Heart left ventricle (tissue), 16 donors: ENCODE results near the gene LY86. TPM values are rescaled to one million over a fixed set of nuclear protein-coding genes. Genes with fewer than 3 reads are reported as not detected.

Source experiments
- ATAC-seq, 4 donors: fragments of 200-7000 bp; cut with Tn5 transposase; one replicate each; pipeline ENCODE4 v1.9.1; 2020 to 2022; ENCODE audit warnings: moderate library complexity in 4 of 4, mild to moderate bottlenecking in 3 of 4, moderate number of reproducible peaks in 1 of 4
- DNase-seq, 5 donors: peaks; one replicate each; pipeline ENCODE4 v3.0.0-alpha.2; 2020
- H3K27ac ChIP-seq, 12 donors: fragments of 200-600 bp; sonication (generic) in 4 of 12; one replicate each; pipeline versions ENCODE4 v1.5.0 to v1.8.0; 2016 to 2022; ENCODE audit warnings: mild to moderate bottlenecking in 2 of 12
- H3K27me3 ChIP-seq, 9 donors: fragments of 200-600 bp; sonication (generic) in 2 of 9; one replicate each; pipeline versions ENCODE4 v1.5.1 to v1.8.0; 2016 to 2022; ENCODE audit warnings: mild to moderate bottlenecking in 3 of 9
- H3K36me3 ChIP-seq, 9 donors: fragments of 200-600 bp; sonication (generic) in 2 of 9; one replicate each; pipeline versions ENCODE4 v1.5.0 to v1.8.0; 2018 to 2022; ENCODE audit warnings: mild to moderate bottlenecking in 2 of 9
- H3K4me1 ChIP-seq, 12 donors: fragments of 200-600 bp; sonication (generic) in 4 of 12; one replicate each; pipeline versions ENCODE4 v1.5.0 to v1.8.0; 2016 to 2022; ENCODE audit warnings: mild to moderate bottlenecking in 3 of 12
- H3K4me3 ChIP-seq, 12 donors: fragments of 200-600 bp; sonication (generic) in 4 of 12; one replicate each; pipeline versions ENCODE4 v1.5.0 to v1.8.0; 2017 to 2022; ENCODE audit warnings: mild to moderate bottlenecking in 9 of 12, moderate library complexity in 4 of 12
- H3K9me3 ChIP-seq, 12 donors: fragments of 200-600 bp; sonication (generic) in 4 of 12; one replicate each; pipeline versions ENCODE4 v1.5.0 to v1.8.0; 2016 to 2022; ENCODE audit warnings: mild to moderate bottlenecking in 1 of 12
- POLR2A ChIP-seq, 2 donors: fragments of 450-650 bp; IDR thresholded peaks; one replicate each; pipeline ENCODE4 v1.6.1; 2017; ENCODE audit warnings: antibody characterized with exemption in 2 of 2, mild to moderate bottlenecking in 2 of 2, moderate library complexity in 2 of 2
- whole genome bisulfite sequencing, 4 donors: extraction: QIAGEN DNeasy Blood & Tissue Kit in 2 of 4; methylation state at CpG; one replicate each; pipeline versions ENCODE4 v1.1.5 to v1.1.7; 2013 to 2018; 5-methylcytosine and 5-hydroxymethylcytosine counted together
- intact Hi-C, 10 donors: fragments of 100-400 bp; cut with DNase I; formaldehyde crosslinking; loops; one replicate each; pipeline versions ENCODE4 v1.11.1 to v1.14.2; 2022
- polyA plus RNA-seq, 2 donors: library from polyadenylated mRNA; stranded (reverse); fragments of 200-250 nt; gene quantifications; one replicate each; pipeline ENCODE4 v1.2.3, GENCODE V29; 2013
- total RNA-seq, 9 donors: library from RNA; depleted of rRNA in 2 of 9; stranded (reverse); fragments of >200 nt in 2 of 9; fragmentation: NEBNext Ultra II Directional in 3 of 9; extraction: Animal tissue kit (Norgen Biotek cat#: 25700) in 3 of 9; gene quantifications; one replicate each; pipeline versions ENCODE4 v1.1.0 to v1.2.4, GENCODE V29; 2016 to 2023
- TF ChIP-seq, protein P1 (sequence below), 12 donors: fragments of 200-600 bp; sonication (generic) in 4 of 12; IDR thresholded peaks; one replicate each; pipeline versions ENCODE4 v1.5.0 to v1.8.0; 2018 to 2022; ENCODE audit warnings: antibody characterized with exemption in 12 of 12, mild to moderate bottlenecking in 5 of 12
- donor health status: ischemic (EF 13 %, LVEDD 7.1; RV severe dilation, severe dysfunction).
- donor health status: healthy with polysubstance abuse.
- donor health status: DM: no; HTN: yes; CAD: no.
- donor health status: DM: no; HTN: no; CAD: no.
- donor health status: ischemic (EF 25% LVEDD 6.9; RV normal size, moderate dysfunction).
- donor health status: ischemic (EF 25% LVEDD 5.7; RV mildly dilated, moderate dysfunction).
- donor health status: healthy.
- donor health status: DM: yes; HTN: yes; CAD: no.
- donor health status: ischemic (EF 35%, LVEDD 5.7; RV mildly dilated, moderate dysfunction).
- donor health status: nonischemic (EF 11% LVEDD 7.7; RV severe dilation, severe dysfunction).
- donor health status: DM: yes; HTN: yes; CAD: no.
- donor health status: PGD.
- donor health status: ischemic (EF 29% LVEDD 5.4; RV normal size, mild dysfunction).
- donor health status: nonischemic (EF 23%, LVEDD 6.1; RV moderate dilation, normal function).

LY86 gene
- total and polyA plus RNA-seq, 11 donors: 0.23 to 13.4 (median 0.75) TPM

GRCh38 chr6:6557504-6557839 is 31.0 kb upstream of the LY86 start:
- H3K27me3 ChIP-seq: no peaks in the 10 kb centered on the region
- 77 to 81% (median 79%) methylated on average over 4 of the region's 4 CpGs for WGBS, 4 donors
- DNase-seq (no peak), ATAC-seq (no peak)
- TF ChIP-seq, protein P1, sequence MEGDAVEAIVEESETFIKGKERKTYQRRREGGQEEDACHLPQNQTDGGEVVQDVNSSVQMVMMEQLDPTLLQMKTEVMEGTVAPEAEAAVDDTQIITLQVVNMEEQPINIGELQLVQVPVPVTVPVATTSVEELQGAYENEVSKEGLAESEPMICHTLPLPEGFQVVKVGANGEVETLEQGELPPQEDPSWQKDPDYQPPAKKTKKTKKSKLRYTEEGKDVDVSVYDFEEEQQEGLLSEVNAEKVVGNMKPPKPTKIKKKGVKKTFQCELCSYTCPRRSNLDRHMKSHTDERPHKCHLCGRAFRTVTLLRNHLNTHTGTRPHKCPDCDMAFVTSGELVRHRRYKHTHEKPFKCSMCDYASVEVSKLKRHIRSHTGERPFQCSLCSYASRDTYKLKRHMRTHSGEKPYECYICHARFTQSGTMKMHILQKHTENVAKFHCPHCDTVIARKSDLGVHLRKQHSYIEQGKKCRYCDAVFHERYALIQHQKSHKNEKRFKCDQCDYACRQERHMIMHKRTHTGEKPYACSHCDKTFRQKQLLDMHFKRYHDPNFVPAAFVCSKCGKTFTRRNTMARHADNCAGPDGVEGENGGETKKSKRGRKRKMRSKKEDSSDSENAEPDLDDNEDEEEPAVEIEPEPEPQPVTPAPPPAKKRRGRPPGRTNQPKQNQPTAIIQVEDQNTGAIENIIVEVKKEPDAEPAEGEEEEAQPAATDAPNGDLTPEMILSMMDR (IDR thresholded peaks at IDR 0.05): no peak
- no peak for TF ChIP-seq POLR2A (IDR thresholded peaks at IDR 0.05)
- H3K36me3 ChIP-seq: no peaks in the 10 kb centered on the region
- H3K27ac ChIP-seq: no peak overlapping the region
- H3K4me3 ChIP-seq: no peak overlapping the region
- intact Hi-C loops: loop anchor here in 6 of 10 donors (5.0 to 10.0 kb wide), 6 partner anchors 40 to 687 kb away; no protein-coding TSS in a partner anchor
- H3K9me3 ChIP-seq: no peaks in the 10 kb centered on the region
- peaks cover 0 to 15% (median 0%) of the 10 kb centered on the region in 12 donors for H3K4me1 ChIP-seq

DNA sequence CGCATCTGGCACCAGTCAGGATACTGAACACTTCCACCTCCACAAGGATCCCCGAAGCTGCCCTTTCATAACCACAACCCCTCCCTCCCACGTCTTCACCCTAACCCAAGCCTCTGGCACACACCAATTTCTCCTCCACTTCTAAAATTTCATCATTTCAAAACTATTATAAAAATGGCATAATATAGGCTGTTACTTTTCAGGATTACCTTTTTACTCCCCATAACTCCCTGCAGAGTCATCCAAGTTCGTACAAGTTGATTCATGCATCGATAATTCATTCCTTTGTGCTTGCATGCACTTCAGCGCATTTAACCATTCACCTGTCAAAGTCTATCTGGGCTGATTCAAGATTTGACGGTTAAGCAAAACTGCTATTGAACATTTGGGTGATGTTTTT is 30.6 kb upstream of the LY86 start:
- no peak overlapping the region for H3K4me3 ChIP-seq
- H3K4me1 ChIP-seq: peaks cover 0 to 15% (median 0%) of the 10 kb centered on the region in 12 donors
- 73 to 85% (median 80%) methylated on average over 7 of the region's 7 CpGs for WGBS, 4 donors
- no peaks in the 10 kb centered on the region for H3K9me3 ChIP-seq
- ATAC-seq (no peak), DNase-seq (no peak)
- intact Hi-C loops: loop anchor here in 6 of 10 donors (5.0 to 10.0 kb wide), 6 partner anchors 39 to 687 kb away; no protein-coding TSS in a partner anchor
- H3K27ac ChIP-seq: no peak overlapping the region
- no peaks in the 10 kb centered on the region for H3K36me3 ChIP-seq
- H3K27me3 ChIP-seq: no peaks in the 10 kb centered on the region
- TF ChIP-seq, protein P1 (IDR thresholded peaks at IDR 0.05): no peak
- no peak for TF ChIP-seq POLR2A (IDR thresholded peaks at IDR 0.05)

- Histone ChIP-seq H3K27me3 (no peaks in the 10 kb centered on the region), H3K36me3 (no peaks in the 10 kb centered on the region), H3K4me3 (no peak overlapping the region), H3K27ac (no peak overlapping the region), H3K4me1 (peaks cover 0 to 15% (median 0%) of the 10 kb centered on the region in 12 donors), H3K9me3 (no peaks in the 10 kb centered on the region)
- DNase-seq: no peak
- ATAC-seq: no peak
- TF ChIP-seq POLR2A (IDR thresholded peaks at IDR 0.05): no peak
- TF ChIP-seq, protein P1 (IDR thresholded peaks at IDR 0.05): no peak
- intact Hi-C loops: loop anchor here in 8 of 10 donors (5.0 to 10.0 kb wide), 10 partner anchors 37 to 685 kb away; no protein-coding TSS in a partner anchor
- WGBS, 4 donors: 79 to 89% (median 83%) methylated on average over 6 of the region's 6 CpGs
Observed at GRCh38 chr6:6559994-6560570, 28.4 kb upstream of the LY86 start.

GRCh38 chr6:6560909-6561308 is 27.6 kb upstream of the LY86 start:
- Histone ChIP-seq H3K36me3 (no peaks in the 10 kb centered on the region), H3K9me3 (no peaks in the 10 kb centered on the region), H3K4me1 (peaks cover 0 to 13% (median 0%) of the 10 kb centered on the region in 12 donors), H3K27ac (no peak overlapping the region), H3K27me3 (no peaks in the 10 kb centered on the region), H3K4me3 (no peak overlapping the region)
- no peak for ATAC-seq
- WGBS, 4 donors: 47 to 60% (median 55%) methylated on average over 3 of the region's 3 CpGs
- no peak for DNase-seq
- no peak for TF ChIP-seq POLR2A (IDR thresholded peaks at IDR 0.05)
- TF ChIP-seq, protein P1 (IDR thresholded peaks at IDR 0.05): peak in 8 of 12 donors; percentile 11 to 52 (median 28)
- intact Hi-C loops: loop anchor here in 6 of 10 donors (5.0 to 10.0 kb wide), 6 partner anchors 96 to 684 kb away; no protein-coding TSS in a partner anchor
